Stimulated activated CD8-positive, alpha-beta memory T cell treated with anti-CD3 and anti-CD28 coated beads, Interleukin-7, amount 100 ng/mL, for 1 hour (primary cell): ENCODE results near the gene RUSC2.
"Not testable (repeated sequence)": the region's sequence is repeated elsewhere in the genome, so short reads cannot be mapped to it uniquely, and the experiment has no call there.

Source experiments
- DNase-seq, 2 donors: peaks; one replicate each; pipeline ENCODE4 v3.0.0-alpha.2; 2020; ENCODE audit warnings: low read depth in 2 of 2

The RUSC2 gene

DNA sequence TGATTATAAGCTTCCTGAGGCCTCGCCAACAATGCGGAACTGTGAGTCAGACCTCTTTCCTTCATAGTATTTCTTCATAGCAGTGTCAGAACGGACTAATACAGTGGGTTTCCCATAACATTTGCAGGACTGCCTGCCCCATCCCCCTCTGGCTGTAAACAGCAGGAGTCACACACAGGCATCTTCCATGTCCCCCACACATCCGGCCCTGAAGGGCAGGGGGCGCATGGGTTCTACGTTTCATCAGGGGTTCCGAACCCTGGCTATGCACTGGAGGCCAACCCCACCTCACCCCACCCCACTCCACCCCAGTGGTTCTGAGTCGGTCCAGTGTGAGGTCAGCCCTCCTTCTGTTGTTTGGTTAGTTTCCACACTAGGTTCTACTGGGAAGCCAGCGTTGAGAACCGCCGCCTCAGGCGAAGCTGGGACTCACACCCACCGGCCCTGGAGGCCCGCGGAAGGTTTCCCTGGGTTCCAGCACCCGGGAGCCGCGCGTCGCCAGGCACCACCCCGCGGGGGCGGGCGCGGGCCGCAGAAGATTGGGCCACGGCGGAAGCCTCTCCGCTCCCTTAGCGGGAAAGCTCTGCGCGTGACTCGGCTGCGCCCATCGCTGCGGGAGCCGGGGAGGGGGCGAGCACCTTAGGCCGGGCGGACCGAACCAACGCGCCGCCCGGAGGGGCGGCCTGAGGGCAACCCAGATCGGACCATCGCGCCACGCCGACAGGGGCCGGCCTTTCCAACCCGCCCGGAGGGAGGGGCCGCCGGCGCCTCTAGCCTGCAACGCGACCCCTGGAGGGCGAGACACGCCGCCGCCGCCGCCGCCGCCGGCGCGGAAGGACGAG, at the start of gene RUSC2:
Gene RUSC2, plus strand, starts transcription at position 799 of the 842 bp plus-strand sequence. CDS start 56,411 bp downstream, outside the sequence.
- no peak for DNase-seq

DNA sequence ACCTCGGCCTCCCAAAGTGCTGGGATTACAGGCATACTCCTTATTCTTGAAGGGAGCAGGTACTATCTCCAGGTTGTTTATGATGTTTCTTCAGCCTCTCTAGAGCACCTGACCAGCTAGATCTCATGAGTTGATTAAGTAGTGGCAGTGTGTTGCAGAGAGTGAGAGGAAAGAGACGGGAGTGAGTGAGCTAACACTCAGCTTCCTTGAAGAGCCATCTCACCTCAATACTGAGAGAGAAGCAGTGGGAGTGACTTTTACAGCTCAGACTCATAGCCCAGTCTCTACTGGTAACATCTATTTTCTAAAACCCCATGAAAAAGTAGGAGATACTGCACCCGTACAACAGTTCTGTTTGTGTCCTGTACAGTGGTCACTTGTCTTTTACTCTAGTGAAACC, 43.9 kb upstream of the RUSC2 start:
- no peak for DNase-seq

GRCh38 chr9:35448496-35448895, 41.4 kb upstream of the RUSC2 start:
- DNase-seq = no peak

- DNase-seq = no peak
Measured at GRCh38 chr9:35452481-35452880, 37.4 kb upstream of the RUSC2 start.

GRCh38 chr9:35453786-35454185, 36.1 kb upstream of the RUSC2 start:
- DNase-seq = no peak

DNA sequence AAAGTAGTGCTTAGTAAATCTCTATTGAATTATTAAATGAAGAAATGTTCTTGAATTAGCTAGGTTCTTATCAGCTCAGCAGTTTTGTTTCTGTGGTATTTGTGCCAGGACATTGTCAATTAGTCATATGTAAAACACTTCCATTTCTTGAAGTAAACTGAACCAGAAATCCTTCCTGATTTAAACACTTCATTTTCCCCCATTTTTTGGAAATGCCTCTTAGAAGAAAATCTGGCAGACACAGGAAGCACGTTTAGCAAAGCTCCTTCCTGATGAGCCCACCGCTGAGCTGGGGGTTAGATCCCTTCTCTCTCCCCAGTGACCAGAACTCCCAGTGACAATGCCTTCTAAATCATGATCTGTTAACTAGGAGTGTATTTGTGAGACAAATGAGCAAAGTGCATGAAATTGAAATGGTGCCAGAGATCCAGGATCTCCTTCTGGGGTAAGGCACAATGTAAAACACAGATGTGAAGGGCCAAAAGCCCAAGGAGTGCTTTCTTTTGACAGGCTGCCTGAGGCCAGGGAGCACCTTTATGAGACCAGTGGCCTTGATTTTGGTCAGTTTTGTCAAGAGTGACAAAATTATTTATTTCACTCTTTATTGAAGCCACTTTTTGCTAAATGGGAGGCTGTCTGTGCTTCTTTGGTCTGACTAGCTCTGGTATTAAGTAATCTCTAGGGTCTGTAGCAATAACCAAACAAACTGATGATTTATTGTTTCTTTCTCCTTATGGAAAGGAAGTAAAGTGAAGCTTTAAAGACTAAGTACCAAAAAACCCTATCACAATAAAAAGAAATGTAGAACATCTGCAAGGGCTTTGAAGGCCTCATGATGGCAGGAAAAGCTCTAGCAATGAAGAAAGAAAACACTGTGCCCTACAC, 25.5 kb upstream of the RUSC2 start:
- DNase-seq = no peak

DNA sequence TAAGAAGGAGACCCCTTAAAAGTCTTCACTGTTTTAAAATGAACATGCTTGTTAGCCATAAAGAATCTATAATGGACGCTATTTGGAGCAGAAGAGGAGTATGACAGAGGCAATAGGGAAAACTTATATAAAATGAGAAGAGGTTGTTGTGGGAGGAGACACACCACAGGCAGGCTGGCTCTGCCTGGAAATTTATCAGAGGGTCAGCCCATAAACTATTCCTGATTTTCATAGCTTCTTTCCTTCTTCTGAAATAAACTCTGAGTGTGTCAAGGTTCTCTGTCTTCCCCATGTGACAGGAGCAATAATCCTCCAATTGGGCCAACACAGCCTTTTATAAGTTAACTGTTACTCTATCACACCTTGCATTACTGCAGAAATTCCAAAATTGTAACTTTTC, 19.6 kb upstream of the RUSC2 start:
- DNase-seq = no peak

- DNase-seq = no peak
Measured at GRCh38 chr9:35470894-35471293, 19.0 kb upstream of the RUSC2 start.

DNA sequence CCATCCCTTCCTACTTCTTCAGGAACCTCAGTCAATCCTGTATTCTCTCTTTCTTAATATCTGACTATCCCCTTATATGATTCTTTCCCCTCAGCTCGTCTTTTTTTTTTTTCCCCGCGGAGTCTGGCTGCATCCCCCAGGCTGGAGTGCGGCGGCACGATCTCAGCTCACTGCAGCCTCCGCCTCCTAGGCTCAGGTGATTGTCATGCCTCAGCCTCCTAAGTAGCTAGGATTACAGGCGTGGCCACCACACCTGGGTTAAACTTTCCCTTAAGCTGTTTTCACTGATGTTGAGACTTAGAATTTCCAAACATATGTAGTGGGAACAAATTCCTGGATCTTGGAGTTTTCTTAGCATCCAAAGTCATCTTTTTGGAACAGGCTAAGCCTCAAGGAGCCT, 13.3 kb upstream of the RUSC2 start:
- no peak for DNase-seq

- not testable (repeated sequence) for DNase-seq
Measured at GRCh38 chr9:35477211-35477855, 12.6 kb upstream of the RUSC2 start.

- DNase-seq = no peak
Measured at GRCh38 chr9:35478871-35479270, 11.0 kb upstream of the RUSC2 start.

- no peak for DNase-seq
Measured at GRCh38 chr9:35481347-35481975, 8.4 kb upstream of the RUSC2 start.

DNA sequence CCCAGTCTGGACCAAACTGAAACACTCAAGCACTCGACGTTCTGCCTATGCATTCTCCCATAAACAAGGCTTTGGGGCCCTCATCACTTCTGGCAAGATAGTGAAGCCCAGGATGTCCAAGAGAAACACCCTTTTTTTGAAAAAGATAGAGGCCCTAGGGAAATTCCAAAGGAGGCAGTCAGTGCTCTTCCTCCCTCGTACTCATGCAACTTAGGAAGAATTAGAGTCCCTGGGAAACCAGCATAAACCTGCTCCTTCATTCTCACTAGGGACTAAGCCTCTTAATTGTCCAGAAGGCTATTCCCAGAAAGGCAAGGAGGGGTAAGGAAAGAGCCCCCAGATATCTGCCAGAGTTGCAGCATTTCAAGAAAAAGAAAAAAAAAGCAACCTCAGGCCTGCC, 7.8 kb upstream of the RUSC2 start:
- DNase-seq = no peak

GRCh38 chr9:35484406-35484805, 5.5 kb upstream of the RUSC2 start:
- DNase-seq = no peak

DNA sequence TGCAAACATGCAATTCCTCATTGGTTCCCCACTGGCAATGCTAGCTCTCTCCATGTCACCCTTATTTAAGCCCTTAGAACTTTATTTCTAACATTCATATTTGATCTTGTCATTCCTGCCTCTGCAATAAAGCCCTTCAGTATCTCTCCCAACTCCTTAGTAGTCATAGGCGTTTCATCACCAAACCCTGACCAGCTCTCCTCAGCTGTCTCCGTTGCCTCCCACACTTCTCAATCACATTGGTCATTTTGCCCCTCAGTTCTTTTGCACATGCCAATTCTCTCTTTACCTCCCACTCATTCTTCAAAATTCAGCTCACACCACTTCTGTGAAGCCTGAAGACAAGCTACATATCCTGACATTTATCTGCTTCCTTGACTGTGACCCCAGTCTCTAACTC, 2.8 kb upstream of the RUSC2 start:
- no peak for DNase-seq

DNA sequence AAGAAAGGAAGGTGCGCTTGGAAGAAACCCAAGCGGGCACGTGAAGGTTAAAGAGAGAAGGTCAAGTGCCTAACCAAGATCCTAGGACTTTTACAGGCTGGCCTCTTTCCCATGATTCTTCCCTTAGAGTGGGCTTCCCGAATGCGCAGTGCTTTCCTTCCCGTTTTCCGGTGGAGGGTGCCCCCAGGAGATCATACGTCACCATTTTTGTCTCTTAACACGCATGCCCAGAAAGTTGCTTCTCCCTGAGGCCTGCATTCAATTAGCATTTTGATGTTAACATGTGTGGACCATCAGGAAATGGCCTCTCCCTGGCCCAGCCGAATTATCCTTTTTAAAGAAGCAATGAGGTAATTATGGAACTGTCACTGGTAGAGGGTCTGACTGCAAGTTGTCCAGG, 1.9 kb upstream of the RUSC2 start:
- DNase-seq = no peak

DNA sequence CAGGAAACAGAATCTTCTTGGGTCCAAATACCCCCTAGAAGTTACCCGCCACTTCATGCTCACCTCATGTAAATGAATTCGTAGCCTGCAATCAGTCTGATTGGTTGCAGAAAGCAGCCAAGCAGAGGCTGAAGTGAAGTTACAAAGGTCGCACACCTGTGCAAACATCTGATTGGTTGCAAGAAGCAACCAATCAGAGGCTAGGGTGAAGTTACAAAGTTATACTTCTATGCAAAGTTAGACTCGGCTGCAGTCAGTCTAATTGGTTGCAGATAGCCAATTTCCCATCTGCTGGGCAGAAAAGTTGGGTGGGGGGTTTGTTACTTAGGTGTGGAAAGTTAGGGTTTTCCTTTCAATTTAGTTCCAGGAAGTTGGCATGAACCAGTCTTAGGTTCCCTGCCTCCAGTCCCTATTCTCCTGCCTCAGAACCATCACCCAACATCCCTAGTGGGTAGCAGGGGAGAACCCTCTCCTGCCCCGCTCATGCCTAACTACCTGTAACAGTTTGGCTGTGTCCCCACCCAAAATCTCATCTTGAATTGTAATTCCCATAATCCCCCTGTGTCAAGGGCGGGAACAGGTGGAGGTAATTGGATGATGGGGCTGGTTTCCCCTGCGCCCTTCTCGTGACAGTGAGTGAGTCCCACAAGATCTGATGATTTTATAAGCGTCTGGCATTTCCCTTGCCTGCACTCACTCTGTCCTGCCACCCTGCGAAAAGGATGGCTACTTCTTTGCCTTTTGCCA, 1.2 kb upstream of the RUSC2 start:
- no peak for DNase-seq

GRCh38 chr9:35490155-35490909, 421 bp downstream of the RUSC2 start:
- no peak for DNase-seq

- no peak for DNase-seq
Measured at GRCh38 chr9:35490910-35491465, 1.1 kb downstream of the RUSC2 start.

DNA sequence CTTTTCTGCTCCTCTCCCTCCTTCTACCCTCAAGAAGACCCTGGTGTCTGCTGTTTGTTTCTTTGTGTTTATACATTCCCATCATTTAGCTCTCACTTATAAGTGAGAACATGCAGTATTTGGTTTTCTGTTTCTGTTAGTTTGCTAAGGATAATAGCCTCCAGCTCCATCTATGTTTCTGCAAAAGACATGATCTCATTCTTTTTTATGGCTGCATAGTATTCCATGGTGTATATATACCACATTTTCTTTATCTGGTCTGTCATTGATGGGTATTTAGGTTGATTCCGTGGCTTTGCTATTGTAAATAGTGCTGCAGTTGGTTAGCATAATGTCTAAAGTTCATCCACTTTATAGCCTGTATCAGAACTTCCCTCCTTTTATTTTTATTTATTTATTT, 3.2 kb downstream of the RUSC2 start:
- DNase-seq = not testable (repeated sequence)
